ENCODE results near the gene USP53.
"Not testable (repeated sequence)": the region's sequence is repeated elsewhere in the genome, so short reads cannot be mapped to it uniquely, and the experiment has no call there.

Gene USP53

GRCh38 chr4:119321921-119322687 is 109.6 kb downstream of the USP53 start, which contains the start of gene FABP2:
Gene FABP2 (minus strand): TSS chr4:119322138. CDS start chr4:119322102, 36 bp downstream.
- no peak for DNase-seq (ENCODE audit: low spot score)

DNA sequence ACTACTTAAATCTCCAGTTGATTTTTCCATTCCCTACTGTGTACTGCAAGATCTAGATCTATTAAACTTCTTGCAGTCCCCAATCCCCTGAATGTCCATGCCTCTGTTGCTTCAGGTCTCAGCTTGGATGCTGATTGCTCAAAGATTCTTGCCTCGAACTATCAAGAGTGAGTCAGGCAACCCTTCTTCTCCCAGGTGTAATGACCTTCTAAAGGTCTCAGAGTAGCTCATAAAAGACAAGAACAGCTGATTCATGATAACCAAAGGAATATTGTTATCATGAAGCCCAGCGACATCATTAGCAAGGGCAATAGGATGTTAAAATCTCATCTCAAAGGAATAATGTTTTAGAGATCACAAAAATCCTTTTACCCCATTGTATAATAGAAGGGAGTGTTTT is 116.2 kb downstream of the USP53 start:
- DNase-seq (ENCODE audit: low spot score), result no peak

DNA sequence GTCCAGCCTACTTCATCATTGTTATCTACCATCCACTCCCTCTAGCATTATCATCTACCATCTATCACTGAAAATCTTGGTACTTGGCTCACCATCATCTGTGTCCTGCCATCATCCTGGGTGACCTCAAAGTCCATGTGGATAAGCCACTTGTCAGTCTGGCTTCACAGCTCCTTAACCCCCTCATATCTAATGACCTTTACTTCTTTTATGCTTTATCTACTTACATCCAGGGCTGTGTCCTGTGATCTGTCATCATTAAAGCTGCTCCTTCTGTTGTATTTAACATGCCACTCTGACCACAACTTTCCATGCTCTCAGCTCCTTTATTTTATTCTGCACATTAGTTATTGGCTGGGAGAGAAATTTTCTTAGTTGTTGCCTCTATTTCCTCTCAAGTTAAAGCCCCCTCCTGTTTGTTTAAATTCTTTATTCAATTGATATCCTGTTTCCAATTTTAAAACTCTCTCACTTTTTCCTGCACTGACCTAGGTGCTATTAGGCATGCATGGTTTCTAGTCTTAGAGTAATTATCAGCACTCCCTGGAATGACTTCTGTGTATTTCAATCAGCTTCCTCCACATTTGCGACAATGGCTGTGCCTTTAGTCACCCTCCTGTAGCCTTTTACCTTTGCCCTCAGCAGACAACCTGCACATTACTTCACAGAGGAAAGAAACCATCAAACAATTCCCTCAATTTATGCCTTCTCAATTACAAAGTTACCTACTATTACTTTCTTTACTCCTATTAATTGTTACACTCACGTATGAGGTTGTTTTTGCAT is 117.5 kb downstream of the USP53 start:
- no peak for DNase-seq (ENCODE audit: low spot score)

GRCh38 chr4:119336332-119336979 is 123.9 kb downstream of the USP53 start:
- DNase-seq (ENCODE audit: low spot score), result not testable (repeated sequence)

DNA sequence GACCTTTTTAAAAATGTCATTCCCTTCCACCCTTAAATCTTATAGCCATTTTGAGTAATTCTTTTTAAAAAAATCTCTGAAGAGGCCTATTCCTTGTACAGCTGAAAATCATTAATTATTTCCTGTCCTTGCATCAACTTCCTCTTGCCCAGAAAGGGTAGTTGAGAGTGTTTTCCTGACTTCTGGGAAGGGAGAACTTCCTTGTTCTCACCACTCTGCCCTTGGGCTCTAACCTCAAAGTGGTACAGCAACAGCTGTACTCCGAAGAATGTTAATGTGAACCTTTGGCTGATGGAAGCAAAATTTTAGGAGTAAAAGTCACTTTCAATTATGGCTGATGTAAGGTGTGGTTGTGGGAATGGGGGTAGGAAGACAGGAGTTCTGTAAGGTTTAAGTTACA is 124.5 kb downstream of the USP53 start:
- DNase-seq (ENCODE audit: low spot score), result no peak

GRCh38 chr4:119339895-119340294 is 127.4 kb downstream of the USP53 start:
- not testable (repeated sequence) for DNase-seq (ENCODE audit: low spot score)

DNA sequence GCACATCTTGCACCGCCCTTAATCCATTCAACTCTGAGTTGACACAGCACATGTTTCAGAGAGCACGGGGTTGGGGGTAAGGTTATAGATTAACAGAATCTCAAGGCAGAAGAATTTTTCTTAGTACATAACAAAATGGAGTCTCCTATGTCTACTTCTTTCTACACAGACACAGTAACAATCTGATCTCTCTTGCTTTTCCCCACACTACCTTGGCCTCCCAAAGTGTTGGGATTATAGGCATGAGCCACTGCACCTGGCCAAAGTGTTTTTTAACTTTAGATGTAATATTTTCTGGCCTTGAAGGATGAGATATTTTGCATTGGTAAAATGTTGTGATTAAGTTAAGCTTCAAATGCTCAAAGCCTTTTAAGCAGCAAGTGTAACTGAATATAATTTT is 130.8 kb downstream of the USP53 start:
- DNase-seq (ENCODE audit: low spot score), result not testable (repeated sequence)
